ENCODE measurements around the gene CPLANE2.
"Not testable (repeated sequence)": the region's sequence is repeated elsewhere in the genome, so short reads cannot be mapped to it uniquely, and the experiment has no call there.

Gene CPLANE2

DNA sequence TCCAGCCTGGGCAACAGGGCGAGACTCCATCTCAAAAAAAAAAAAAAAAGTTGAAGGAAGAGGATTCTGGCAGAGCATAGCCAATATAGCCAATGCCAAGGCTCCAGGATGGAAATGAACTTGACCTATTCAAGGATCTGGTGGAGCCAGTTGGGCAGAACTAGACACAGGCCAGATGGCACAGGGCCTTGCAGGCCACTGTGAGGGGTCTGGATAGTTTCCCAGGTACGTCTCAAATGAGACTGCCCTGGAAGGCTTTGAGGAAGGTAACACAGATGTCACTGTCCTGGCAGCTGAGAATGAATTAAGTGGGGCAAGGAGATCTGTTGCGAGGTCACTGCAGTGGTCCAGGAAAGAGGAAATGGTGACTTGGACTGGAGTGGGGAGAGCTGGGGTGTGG, 12.5 kb downstream of the CPLANE2 start:
- TF ChIP-seq, protein P1, sequence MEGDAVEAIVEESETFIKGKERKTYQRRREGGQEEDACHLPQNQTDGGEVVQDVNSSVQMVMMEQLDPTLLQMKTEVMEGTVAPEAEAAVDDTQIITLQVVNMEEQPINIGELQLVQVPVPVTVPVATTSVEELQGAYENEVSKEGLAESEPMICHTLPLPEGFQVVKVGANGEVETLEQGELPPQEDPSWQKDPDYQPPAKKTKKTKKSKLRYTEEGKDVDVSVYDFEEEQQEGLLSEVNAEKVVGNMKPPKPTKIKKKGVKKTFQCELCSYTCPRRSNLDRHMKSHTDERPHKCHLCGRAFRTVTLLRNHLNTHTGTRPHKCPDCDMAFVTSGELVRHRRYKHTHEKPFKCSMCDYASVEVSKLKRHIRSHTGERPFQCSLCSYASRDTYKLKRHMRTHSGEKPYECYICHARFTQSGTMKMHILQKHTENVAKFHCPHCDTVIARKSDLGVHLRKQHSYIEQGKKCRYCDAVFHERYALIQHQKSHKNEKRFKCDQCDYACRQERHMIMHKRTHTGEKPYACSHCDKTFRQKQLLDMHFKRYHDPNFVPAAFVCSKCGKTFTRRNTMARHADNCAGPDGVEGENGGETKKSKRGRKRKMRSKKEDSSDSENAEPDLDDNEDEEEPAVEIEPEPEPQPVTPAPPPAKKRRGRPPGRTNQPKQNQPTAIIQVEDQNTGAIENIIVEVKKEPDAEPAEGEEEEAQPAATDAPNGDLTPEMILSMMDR (IDR thresholded peaks at IDR 0.05; ENCODE audit: control extremely low read depth, extremely low read depth, low read depth, missing control alignments): no peak
- POLR2A ChIA-PET: no interaction called here
- DNase-seq (ENCODE audit: extremely low spot score): no peak
- CTCF ChIA-PET: no interaction called here

DNA sequence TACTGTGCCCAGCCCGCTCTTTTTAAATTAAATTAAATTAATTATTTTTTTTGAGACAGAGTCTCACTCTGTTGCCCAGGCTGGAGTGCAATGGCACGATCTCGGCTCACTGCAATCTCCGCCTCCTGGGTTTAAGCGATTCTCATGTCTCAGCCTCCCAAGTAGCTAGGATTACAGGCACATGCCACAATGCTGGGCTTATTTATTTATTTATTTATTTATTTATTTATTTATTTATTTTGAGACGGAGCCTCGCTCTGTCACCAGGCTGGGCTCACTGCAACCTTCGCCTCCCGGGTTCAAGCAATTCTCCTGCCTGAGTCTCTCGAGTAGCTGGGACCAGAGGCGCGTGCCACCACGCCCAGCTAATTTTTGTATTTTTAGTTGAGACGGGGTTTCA, 14.3 kb downstream of the CPLANE2 start:
- CTCF ChIA-PET: interaction anchor here (0.7 to 2.6 kb wide), 4 partner anchors 16 to 213 kb away, joined by 3 to 9 read pairs (median 3); no protein-coding TSS in a partner anchor
- DNase-seq (ENCODE audit: extremely low spot score); POLR2A ChIA-PET: not testable (repeated sequence)

DNA sequence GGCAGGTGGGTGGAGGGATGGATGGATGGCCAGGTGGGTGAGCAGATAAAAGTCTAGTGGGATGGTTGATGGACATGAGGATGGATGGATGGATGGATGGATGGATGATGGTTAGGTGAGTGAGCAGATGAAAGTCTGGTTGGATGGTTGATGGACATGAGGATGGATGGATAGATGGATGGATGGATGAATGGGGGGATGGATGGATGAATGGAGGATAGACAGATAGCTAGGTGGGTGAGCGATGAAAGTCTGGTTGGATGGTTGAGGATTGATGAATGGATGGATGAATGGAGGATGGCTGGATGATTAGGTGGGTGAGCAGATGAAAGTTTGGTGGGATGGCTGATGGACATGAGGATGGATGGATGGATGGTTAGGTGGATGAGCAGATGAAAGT, 15.5 kb downstream of the CPLANE2 start:
- CTCF ChIA-PET: interaction anchor here (1.4 to 2.6 kb wide), 2 partner anchors 22 to 36 kb away, joined by 3 to 9 read pairs; no protein-coding TSS in a partner anchor
- POLR2A ChIA-PET: no interaction called here
- TF ChIP-seq, protein P1 (IDR thresholded peaks at IDR 0.05; ENCODE audit: control extremely low read depth, extremely low read depth, low read depth, missing control alignments): no peak
- DNase-seq (ENCODE audit: extremely low spot score): no peak

DNA sequence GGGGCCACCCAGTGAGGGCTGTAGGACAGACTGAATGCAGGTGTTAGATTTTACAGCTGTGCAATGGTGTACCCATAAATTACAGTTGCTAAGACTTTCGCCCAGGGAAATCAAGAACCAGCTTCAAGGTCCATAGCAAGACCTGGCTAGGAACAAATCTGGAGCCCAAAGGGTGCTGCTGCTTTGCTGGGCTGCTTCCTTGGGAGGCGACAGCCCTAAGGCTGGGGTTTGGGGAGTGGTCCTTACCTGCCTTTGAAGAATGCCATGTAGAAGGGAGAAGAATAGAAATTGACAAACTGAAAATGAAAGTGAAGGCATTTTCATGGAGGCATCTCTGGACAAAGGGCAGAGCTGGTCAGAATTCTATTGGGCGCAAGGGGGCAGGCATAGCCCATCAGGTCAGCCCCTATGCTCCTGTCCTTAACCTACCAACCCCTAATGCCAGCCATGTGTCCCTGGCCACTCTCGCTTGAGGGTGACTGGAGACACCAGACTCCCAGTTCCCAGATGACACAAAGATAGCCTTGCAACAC, 16.9 kb downstream of the CPLANE2 start:
- DNase-seq (ENCODE audit: extremely low spot score): no peak
- ChIA-PET POLR2A (no interaction called here), CTCF (interaction anchor here (1.4 to 1.6 kb wide), 2 partner anchors 132 to 141 kb away, joined by 4 to 5 read pairs; partner anchors contain the start of gene FBXO42)
- TF ChIP-seq, protein P1 (IDR thresholded peaks at IDR 0.05; ENCODE audit: control extremely low read depth, extremely low read depth, low read depth, missing control alignments): no peak

DNA sequence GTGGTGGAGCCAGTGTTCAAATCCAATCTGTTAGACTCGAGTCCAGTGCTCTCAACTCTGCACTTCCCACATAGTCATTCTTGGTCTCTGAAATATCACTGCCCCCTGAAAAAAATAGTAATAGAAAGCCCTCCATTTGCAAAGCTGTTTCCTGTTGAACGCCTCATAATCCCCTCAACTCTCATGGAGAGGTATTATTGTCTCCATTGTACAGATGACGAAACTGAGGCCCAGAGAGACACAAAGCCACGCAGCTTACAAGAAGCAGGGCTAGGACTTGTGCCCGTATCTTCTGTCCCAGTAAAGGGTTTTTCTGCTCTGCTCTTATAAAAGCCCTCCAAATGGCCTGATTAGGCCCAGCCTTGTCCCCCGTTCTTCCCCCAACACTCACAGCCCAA, 18.3 kb downstream of the CPLANE2 start:
- CTCF ChIA-PET: interaction anchor here (0.6 to 2.6 kb wide), 6 partner anchors 19 to 145 kb away, joined by 3 to 8 read pairs (median 5); partner anchors contain the start of gene FBXO42
- POLR2A ChIA-PET: no interaction called here

DNA sequence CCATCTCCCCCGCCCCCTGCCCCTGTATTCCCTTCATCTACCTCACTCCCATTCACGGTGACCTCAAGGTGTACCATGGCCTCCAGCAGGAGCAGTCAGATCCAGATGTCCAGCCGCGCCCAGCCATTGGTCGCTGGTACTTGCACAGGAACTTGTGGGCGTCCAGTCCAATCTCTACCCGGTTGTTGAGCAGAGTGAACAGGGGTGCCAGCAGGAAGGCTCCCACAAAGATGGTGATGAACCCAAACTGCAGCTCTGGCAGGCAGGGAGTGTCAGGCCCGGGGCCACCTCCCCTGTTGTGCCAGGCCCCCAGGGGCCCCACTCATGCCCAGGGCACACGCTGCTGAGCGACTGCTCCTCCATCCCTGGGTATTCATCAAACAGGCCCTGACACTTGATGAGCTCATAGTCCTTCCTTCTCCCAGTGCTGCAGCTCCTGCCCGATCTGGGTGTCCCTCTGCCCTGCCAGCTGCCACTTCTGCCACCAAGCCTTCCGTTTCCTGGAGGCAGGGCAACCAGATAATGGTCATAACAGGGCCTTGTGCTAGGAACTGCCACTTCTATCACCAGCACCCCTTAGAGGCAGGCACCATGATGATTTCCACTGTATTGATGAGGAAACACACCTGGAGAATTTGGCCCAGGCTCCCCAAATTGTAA, 18.8 kb downstream of the CPLANE2 start:
- ChIA-PET CTCF (interaction anchor here (1.0 to 2.6 kb wide), 7 partner anchors 10 to 146 kb away, joined by 3 to 8 read pairs (median 5); no protein-coding TSS in a partner anchor), POLR2A (interaction anchor here (1.5 kb wide), 1 partner anchor 19 kb away, joined by 9 read pairs; the partner anchor contains the start of gene CPLANE2)
- DNase-seq (ENCODE audit: extremely low spot score): no peak
- TF ChIP-seq, protein P1 (IDR thresholded peaks at IDR 0.05; ENCODE audit: control extremely low read depth, extremely low read depth, low read depth, missing control alignments): no peak

More for the DNA sequence above, 18.3 kb downstream of the CPLANE2 start:
- DNase-seq (ENCODE audit: extremely low spot score): no peak
- TF ChIP-seq, protein P1 (IDR thresholded peaks at IDR 0.05; ENCODE audit: control extremely low read depth, extremely low read depth, low read depth, missing control alignments): no peak

Measured in GM10248 (cell line).